ENCODE results near the gene SLC2A11.

The SLC2A11 gene

DNA sequence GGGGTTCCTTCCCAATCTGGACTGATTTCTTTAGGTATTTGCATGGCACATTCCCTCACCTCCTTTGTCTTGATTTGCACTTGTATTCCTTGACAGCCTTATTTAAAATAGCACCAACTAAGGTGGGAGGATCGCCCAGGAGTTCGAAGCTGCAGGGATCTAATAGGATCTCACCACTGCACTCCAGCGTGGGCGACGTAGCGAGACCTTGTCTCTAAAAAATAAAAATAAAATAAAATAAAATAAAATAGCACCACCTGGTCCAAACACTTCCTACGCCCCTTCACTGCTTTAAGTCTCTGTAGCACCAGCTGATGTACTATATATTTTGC is 775 bp downstream of the SLC2A11 start:
- TF ChIP-seq CREB1 (IDR thresholded peaks at IDR 0.05; ENCODE audit: low read depth) (no peak), ZBTB7A (IDR thresholded peaks at IDR 0.05; ENCODE audit: low read depth) (no peak), TCF12 (IDR thresholded peaks at IDR 0.05; ENCODE audit: low read depth) (no peak), RAD21 (IDR thresholded peaks at IDR 0.05; ENCODE audit: low read depth) (no peak), FOXM1 (IDR thresholded peaks at IDR 0.05; ENCODE audit: borderline replicate concordance, low read depth) (no peak)
- TF ChIP-seq, protein P1, sequence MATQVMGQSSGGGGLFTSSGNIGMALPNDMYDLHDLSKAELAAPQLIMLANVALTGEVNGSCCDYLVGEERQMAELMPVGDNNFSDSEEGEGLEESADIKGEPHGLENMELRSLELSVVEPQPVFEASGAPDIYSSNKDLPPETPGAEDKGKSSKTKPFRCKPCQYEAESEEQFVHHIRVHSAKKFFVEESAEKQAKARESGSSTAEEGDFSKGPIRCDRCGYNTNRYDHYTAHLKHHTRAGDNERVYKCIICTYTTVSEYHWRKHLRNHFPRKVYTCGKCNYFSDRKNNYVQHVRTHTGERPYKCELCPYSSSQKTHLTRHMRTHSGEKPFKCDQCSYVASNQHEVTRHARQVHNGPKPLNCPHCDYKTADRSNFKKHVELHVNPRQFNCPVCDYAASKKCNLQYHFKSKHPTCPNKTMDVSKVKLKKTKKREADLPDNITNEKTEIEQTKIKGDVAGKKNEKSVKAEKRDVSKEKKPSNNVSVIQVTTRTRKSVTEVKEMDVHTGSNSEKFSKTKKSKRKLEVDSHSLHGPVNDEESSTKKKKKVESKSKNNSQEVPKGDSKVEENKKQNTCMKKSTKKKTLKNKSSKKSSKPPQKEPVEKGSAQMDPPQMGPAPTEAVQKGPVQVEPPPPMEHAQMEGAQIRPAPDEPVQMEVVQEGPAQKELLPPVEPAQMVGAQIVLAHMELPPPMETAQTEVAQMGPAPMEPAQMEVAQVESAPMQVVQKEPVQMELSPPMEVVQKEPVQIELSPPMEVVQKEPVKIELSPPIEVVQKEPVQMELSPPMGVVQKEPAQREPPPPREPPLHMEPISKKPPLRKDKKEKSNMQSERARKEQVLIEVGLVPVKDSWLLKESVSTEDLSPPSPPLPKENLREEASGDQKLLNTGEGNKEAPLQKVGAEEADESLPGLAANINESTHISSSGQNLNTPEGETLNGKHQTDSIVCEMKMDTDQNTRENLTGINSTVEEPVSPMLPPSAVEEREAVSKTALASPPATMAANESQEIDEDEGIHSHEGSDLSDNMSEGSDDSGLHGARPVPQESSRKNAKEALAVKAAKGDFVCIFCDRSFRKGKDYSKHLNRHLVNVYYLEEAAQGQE (IDR thresholded peaks at IDR 0.05; ENCODE audit: low read depth) = no peak
- TF ChIP-seq, protein P2, sequence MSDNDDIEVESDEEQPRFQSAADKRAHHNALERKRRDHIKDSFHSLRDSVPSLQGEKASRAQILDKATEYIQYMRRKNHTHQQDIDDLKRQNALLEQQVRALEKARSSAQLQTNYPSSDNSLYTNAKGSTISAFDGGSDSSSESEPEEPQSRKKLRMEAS (IDR thresholded peaks at IDR 0.05) = no peak

GRCh38 chr22:23859201-23859600 is 1.5 kb downstream of the SLC2A11 start:
- TF ChIP-seq TEAD4 (IDR thresholded peaks at IDR 0.05) = no peak
- no peak for TF ChIP-seq TCF12 (IDR thresholded peaks at IDR 0.05; ENCODE audit: low read depth)
- TF ChIP-seq, protein P2 (IDR thresholded peaks at IDR 0.05) = no peak
- no peak for TF ChIP-seq TAF1 (IDR thresholded peaks at IDR 0.05; ENCODE audit: low read depth)
- TF ChIP-seq YY1 (IDR thresholded peaks at IDR 0.05; ENCODE audit: low read depth) = no peak
- no peak for TF ChIP-seq EP300 (IDR thresholded peaks at IDR 0.05; ENCODE audit: borderline replicate concordance)
- TF ChIP-seq USF1 (IDR thresholded peaks at IDR 0.05) = no peak
- TF ChIP-seq, protein P1 (IDR thresholded peaks at IDR 0.05; ENCODE audit: low read depth) = no peak
- no peak for TF ChIP-seq FOXM1 (IDR thresholded peaks at IDR 0.05; ENCODE audit: borderline replicate concordance, low read depth)
- no peak for TF ChIP-seq ZBTB7A (IDR thresholded peaks at IDR 0.05; ENCODE audit: low read depth)
- TF ChIP-seq RAD21 (IDR thresholded peaks at IDR 0.05; ENCODE audit: low read depth) = no peak
- no peak for TF ChIP-seq EGR1 (IDR thresholded peaks at IDR 0.05)
- no peak for TF ChIP-seq CEBPB (IDR thresholded peaks at IDR 0.05)
- TF ChIP-seq NFIC (IDR thresholded peaks at IDR 0.05) = no peak
- no peak for TF ChIP-seq CREB1 (IDR thresholded peaks at IDR 0.05; ENCODE audit: low read depth)

DNA sequence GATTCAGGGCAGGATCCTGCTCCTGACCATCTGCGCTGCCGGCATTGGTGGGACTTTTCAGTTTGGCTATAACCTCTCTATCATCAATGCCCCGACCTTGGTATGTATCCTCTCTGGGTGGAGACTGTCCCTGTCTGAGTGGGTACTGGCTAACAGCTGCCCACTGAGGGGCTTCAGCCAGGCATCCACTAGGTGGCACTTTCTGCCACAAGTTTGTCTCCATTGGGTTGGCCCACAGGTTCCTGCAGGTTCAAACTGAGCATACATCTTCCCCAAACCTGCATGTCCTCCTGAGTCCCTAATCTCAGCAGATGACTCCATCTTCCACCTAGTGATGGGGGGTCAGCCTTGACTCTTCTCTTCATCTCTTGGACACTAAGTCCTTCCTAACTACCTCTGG is 4.4 kb downstream of the SLC2A11 start:
- TF ChIP-seq TCF12 (IDR thresholded peaks at IDR 0.05; ENCODE audit: low read depth) = no peak
- TF ChIP-seq RAD21 (IDR thresholded peaks at IDR 0.05; ENCODE audit: low read depth) = peak; percentile 84
- TF ChIP-seq USF1 (IDR thresholded peaks at IDR 0.05) = no peak
- TF ChIP-seq ZBTB7A (IDR thresholded peaks at IDR 0.05; ENCODE audit: low read depth) = peak; percentile 51; the same call in 1 of the 2 replicates

- no peak for TF ChIP-seq FOXM1 (IDR thresholded peaks at IDR 0.05; ENCODE audit: borderline replicate concordance, low read depth)
- no peak for TF ChIP-seq CEBPB (IDR thresholded peaks at IDR 0.05)
- TF ChIP-seq, protein P2 (IDR thresholded peaks at IDR 0.05) = no peak
- no peak for TF ChIP-seq RAD21 (IDR thresholded peaks at IDR 0.05; ENCODE audit: low read depth)
- TF ChIP-seq CREB1 (IDR thresholded peaks at IDR 0.05; ENCODE audit: low read depth) = no peak
- TF ChIP-seq USF1 (IDR thresholded peaks at IDR 0.05) = no peak
- TF ChIP-seq EP300 (IDR thresholded peaks at IDR 0.05; ENCODE audit: borderline replicate concordance) = no peak
- TF ChIP-seq TEAD4 (IDR thresholded peaks at IDR 0.05) = no peak
- TF ChIP-seq TAF1 (IDR thresholded peaks at IDR 0.05; ENCODE audit: low read depth) = no peak
- no peak for TF ChIP-seq ZBTB7A (IDR thresholded peaks at IDR 0.05; ENCODE audit: low read depth)
Observed at GRCh38 chr22:23868580-23868979, 10.9 kb downstream of the SLC2A11 start.

DNA sequence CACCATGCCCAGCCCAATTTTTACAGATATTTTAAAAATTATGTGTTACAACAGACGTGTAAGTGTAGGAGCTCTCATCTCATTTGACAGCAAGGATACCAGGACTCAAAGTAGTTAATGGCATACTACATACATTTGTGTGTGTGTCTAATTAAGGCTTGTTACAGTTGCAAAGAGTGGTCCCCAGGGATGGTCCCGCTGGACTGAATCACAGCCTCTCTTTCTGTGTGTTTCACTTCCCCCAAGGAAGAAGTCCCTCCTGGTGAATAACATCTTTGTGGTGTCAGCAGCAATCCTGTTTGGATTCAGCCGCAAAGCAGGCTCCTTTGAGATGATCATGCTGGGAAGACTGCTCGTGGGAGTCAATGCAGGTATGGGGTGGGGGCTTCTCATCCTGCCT is 17.2 kb downstream of the SLC2A11 start:
- TF ChIP-seq TAF1 (IDR thresholded peaks at IDR 0.05; ENCODE audit: low read depth) (no peak), EP300 (IDR thresholded peaks at IDR 0.05; ENCODE audit: borderline replicate concordance) (no peak), EGR1 (IDR thresholded peaks at IDR 0.05) (no peak)

GRCh38 chr22:23875801-23876200 is 18.1 kb downstream of the SLC2A11 start:
- TF ChIP-seq NFIC (IDR thresholded peaks at IDR 0.05) (no peak), RAD21 (IDR thresholded peaks at IDR 0.05; ENCODE audit: low read depth) (no peak)

All from Ishikawa (cell line).